Measurements from ENCODE around the gene LCORL. TPM values are rescaled to one million over a fixed set of nuclear protein-coding genes. Genes with fewer than 3 reads are reported as not detected.
"Not testable (repeated sequence)": the region's sequence is repeated elsewhere in the genome, so short reads cannot be mapped to it uniquely, and the experiment has no call there.

The LCORL gene
- total RNA-seq, 1 donor from 2014 or later = 5.3 TPM

DNA sequence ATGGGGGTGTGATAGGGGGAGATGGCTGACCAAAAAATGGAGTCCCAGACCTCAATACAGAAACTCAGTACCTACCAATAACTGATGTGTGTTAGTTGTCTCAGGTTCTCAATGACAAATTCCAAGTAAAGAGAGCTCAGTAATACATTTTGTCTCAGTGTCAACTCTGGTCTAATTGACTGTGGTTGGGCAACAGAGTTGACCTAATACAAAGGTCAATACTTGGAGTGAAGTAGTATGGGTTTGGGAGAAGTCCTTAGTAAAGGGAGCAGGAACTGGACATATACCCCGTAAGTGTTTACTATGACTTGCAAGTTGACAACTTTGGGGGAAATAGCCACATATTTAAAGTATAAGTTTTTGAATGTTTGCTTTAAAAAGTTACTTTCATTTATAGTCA, 20.5 kb upstream of the LCORL start:
- Histone ChIP-seq H3K4me3 (no peak overlapping the region), H3K4me1 (no peaks in the 10 kb centered on the region), H3K36me3 (no peaks in the 10 kb centered on the region), H3K27ac (replicated peaks) (no peak overlapping the region), H3K9me3 (replicated peaks) (no peaks in the 10 kb centered on the region), H3K27me3 (ENCODE audit: low read depth) (no peaks in the 10 kb centered on the region)
- TF ChIP-seq, protein P1, sequence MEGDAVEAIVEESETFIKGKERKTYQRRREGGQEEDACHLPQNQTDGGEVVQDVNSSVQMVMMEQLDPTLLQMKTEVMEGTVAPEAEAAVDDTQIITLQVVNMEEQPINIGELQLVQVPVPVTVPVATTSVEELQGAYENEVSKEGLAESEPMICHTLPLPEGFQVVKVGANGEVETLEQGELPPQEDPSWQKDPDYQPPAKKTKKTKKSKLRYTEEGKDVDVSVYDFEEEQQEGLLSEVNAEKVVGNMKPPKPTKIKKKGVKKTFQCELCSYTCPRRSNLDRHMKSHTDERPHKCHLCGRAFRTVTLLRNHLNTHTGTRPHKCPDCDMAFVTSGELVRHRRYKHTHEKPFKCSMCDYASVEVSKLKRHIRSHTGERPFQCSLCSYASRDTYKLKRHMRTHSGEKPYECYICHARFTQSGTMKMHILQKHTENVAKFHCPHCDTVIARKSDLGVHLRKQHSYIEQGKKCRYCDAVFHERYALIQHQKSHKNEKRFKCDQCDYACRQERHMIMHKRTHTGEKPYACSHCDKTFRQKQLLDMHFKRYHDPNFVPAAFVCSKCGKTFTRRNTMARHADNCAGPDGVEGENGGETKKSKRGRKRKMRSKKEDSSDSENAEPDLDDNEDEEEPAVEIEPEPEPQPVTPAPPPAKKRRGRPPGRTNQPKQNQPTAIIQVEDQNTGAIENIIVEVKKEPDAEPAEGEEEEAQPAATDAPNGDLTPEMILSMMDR (IDR thresholded peaks at IDR 0.05; ENCODE audit: borderline replicate concordance) = no peak
- no peak for DNase-seq
- intact Hi-C loops (cut with micrococcal nuclease) = no loop called here

DNA sequence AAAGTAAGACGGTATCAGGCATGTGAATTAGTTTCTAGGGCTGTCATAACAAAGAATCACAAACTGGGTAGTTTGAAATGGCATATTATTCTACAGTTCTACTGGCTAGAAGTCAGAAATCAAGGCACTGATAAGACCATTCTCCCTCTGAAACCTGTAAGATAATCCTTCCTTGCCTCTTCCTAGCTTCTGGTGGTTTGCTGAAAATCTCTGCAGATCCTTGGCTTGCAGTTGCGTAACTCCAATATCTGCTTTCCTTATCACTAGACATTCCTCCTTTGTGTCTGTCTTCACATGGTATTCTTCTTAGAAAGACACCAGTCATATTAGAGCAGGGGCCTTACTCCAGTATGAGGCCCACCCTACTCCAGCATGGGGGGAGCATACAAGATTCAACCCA, 19.6 kb upstream of the LCORL start:
- DNase-seq = no peak
- H3K4me3 ChIP-seq = no peak overlapping the region
- TF ChIP-seq, protein P1 (IDR thresholded peaks at IDR 0.05; ENCODE audit: borderline replicate concordance) = no peak
- H3K36me3 ChIP-seq = no peaks in the 10 kb centered on the region
- intact Hi-C loops (cut with micrococcal nuclease) = no loop called here
- no peak overlapping the region for H3K27ac ChIP-seq (replicated peaks)
- no peaks in the 10 kb centered on the region for H3K27me3 ChIP-seq (ENCODE audit: low read depth)
- H3K4me1 ChIP-seq = no peaks in the 10 kb centered on the region
- no peaks in the 10 kb centered on the region for H3K9me3 ChIP-seq (replicated peaks)

DNA sequence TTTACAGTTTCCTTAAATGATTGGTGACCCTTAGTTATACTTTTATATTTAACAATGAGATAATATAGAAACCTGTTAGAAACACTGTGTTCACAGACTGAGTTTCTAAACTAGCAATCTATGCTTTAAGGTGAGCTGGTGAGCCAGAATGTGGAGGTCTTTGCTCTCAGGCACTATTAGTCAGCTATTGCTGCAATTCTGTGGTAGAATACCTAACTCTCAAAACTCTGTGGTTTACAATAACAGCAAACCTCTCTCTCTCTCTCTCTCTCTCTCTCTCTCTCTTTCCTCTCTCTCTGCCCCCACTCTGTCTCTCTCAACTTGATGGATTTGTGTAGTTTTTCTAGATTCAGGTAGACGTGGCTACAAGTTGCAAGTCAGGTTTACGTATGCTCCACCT, 17.6 kb upstream of the LCORL start:
- TF ChIP-seq, protein P1 (IDR thresholded peaks at IDR 0.05; ENCODE audit: borderline replicate concordance) = no peak
- H3K4me1 ChIP-seq = no peaks in the 10 kb centered on the region
- H3K27ac ChIP-seq (replicated peaks) = no peak overlapping the region
- H3K4me3 ChIP-seq = no peak overlapping the region
- intact Hi-C loops (cut with micrococcal nuclease) = no loop called here
- DNase-seq = no peak
- no peaks in the 10 kb centered on the region for H3K27me3 ChIP-seq (ENCODE audit: low read depth)
- H3K36me3 ChIP-seq = no peaks in the 10 kb centered on the region
- no peaks in the 10 kb centered on the region for H3K9me3 ChIP-seq (replicated peaks)

DNA sequence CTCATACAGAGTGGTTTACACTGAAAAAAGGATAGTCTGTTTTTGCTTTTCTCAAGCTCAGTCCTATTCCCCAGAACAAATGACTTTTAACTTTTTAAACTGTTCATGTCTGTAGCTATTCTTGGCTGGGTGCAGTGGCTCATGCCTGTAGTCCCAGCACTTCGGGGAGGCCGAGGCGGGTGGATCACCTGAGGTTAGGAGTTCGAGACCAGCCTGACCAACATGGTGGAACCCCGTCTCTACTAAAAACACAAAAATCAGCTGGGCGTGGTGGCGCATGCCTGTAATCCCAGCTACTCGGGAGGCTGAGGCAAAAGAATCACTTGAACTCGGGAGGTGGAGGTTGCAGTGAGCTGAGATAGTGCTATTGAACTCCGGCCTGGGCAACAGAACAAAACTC, 14.8 kb upstream of the LCORL start:
- H3K4me1 ChIP-seq; H3K27ac ChIP-seq (replicated peaks); H3K9me3 ChIP-seq (replicated peaks); H3K27me3 ChIP-seq (ENCODE audit: low read depth); H3K36me3 ChIP-seq; DNase-seq; H3K4me3 ChIP-seq; intact Hi-C loops (cut with micrococcal nuclease): not testable (repeated sequence)

DNA sequence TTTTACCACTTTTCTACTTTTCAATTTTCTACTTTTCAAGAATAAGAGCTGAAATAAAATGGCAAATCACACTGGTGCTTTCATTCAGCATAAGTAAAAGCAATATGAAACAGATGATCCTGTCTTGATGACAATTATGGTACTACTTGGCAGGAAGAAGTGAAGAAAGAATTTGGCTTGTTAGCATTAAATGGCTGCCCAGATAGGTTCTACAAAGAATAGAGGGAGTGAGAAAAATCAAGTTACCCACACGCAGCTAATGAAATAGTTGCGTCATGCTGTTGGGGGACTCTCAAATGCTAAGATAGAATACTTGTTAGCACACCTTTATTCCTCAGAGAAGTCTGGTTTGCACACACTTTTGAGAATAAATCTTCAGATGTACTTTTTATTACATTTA, 12.5 kb upstream of the LCORL start:
- intact Hi-C loops (cut with micrococcal nuclease) = no loop called here
- Histone ChIP-seq H3K9me3 (replicated peaks) (no peaks in the 10 kb centered on the region), H3K4me1 (no peaks in the 10 kb centered on the region), H3K4me3 (no peak overlapping the region), H3K36me3 (no peaks in the 10 kb centered on the region), H3K27me3 (ENCODE audit: low read depth) (no peaks in the 10 kb centered on the region), H3K27ac (replicated peaks) (no peak overlapping the region)
- DNase-seq = no peak
- TF ChIP-seq, protein P1 (IDR thresholded peaks at IDR 0.05; ENCODE audit: borderline replicate concordance) = no peak

DNA sequence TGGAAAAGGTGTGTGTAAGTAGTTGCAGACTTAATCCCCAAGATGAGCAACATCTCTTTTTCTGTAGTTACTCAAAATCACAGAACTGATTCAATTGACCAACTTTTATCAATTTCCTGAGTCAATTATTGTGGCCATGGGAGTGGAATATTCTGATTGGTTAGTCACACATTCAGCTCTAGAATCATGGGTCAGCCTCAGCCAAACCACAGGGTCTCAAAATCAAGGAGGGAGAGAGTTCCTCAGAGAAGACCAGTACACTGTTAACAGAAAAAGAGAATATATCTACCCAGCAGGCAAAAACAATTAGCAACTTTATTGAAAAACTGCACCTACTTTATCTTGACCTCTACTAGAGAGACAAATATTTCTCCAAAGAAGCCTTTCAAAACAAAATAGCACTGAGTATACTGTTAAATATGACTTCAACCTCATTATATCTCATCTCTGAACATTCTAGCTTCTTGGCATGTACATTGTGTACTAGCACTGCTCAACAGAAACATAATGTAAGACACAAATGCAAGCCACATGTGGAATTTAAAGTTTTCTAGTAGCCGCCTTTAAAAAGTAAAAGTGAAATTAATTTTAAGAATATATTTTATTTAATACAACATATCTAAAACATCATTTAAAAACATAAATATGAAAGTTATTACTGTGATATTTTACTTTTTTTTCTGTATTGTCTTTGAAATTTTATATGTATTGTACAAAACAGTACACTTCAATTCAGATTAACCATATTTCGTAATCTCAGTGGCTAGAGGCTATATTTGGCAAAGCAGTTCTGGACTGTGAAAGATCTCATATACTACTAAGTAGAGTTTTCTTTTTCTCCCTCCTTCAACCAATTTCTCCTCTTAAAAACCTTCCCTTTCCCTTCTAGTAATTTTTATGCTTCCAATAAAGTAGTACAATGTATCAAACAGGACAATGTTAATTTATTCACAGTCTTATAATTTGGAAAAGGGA, 11.8 kb upstream of the LCORL start:
- H3K4me3 ChIP-seq = no peak overlapping the region
- intact Hi-C loops (cut with micrococcal nuclease) = no loop called here
- no peak for DNase-seq
- TF ChIP-seq, protein P1 (IDR thresholded peaks at IDR 0.05; ENCODE audit: borderline replicate concordance) = no peak
- no peaks in the 10 kb centered on the region for H3K36me3 ChIP-seq
- H3K9me3 ChIP-seq (replicated peaks) = no peaks in the 10 kb centered on the region
- no peaks in the 10 kb centered on the region for H3K27me3 ChIP-seq (ENCODE audit: low read depth)
- H3K27ac ChIP-seq (replicated peaks) = no peak overlapping the region
- H3K4me1 ChIP-seq = no peaks in the 10 kb centered on the region

All from left ventricle myocardium inferior (tissue), 1 donor.